ENCODE measurements around the gene ENTHD1. TPM values are rescaled to one million over a fixed set of nuclear protein-coding genes. Genes with fewer than 3 reads are reported as not detected.
A peak's percentile ranks its signal among the peaks of the same experiment; 100 is the strongest.

The ENTHD1 gene
- total and polyA plus RNA-seq, 9 of the 15 experiments (the other 6 are each of a cell fraction or from before 2014, with no cell fraction given), result 0.13 to 0.98 (median 0.35) TPM

DNA sequence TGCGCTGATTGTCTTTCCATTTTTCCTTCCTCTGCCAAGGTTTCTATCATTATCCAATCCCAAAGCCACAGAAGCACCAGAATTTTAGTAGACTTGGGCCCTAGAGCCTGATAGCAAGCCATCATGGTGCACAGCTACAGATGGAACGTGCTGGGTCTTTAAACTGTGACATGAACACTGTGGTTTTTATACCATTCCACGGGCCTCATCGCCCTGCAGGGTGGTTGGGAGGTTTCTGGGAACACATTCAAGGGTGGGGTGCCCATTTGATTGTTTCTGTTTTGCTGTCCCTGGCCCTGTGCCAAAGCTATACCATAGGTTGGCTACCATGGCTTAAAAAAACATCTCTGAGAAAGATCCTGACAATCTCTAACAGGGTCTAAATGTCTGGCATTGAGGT, 171.1 kb downstream of the ENTHD1 start:
- intact Hi-C loops (cut with micrococcal nuclease), result no loop called here
- no TSS peak for BruUV-seq (replicated peaks)
- 81% methylated on average over 3 of the region's 4 CpGs for WGBS (ENCODE audit: insufficient coverage, low coverage, missing lambda C conversion rate)
- ATAC-seq (no peak), FAIRE-seq (no peak), DNase-seq (ENCODE audit: extremely low read depth in 1 of 4, low spot score in 3 of 4) (no peak)
- peaks cover 28 to 32% of the 10 kb centered on the region in 2 experiments for H3K4me1 ChIP-seq (replicated peaks in 1 of 2; ENCODE audit: control insufficient read depth in 2 of 2, insufficient read depth in 2 of 2, low read length in 2 of 2)
- TF ChIP-seq E4F1 (CRISPR knock-in tag; IDR thresholded peaks at IDR 0.05; ENCODE audit: borderline replicate concordance), result no peak
- TF ChIP-seq NFIC (IDR thresholded peaks at IDR 0.05), result peak; percentile 78
- TF ChIP-seq ZFP30 (CRISPR knock-in tag; IDR thresholded peaks at IDR 0.05; ENCODE audit: borderline replicate concordance), result no peak
- TF ChIP-seq NFIX (CRISPR knock-in tag; IDR thresholded peaks at IDR 0.05; ENCODE audit: low read depth), result peak; percentile 19; the same call in 1 of the 2 replicates
- H3K36me3 ChIP-seq (ENCODE audit: control insufficient read depth, insufficient read depth, low read length), result no peaks in the 10 kb centered on the region
- H3K4me2 ChIP-seq (ENCODE audit: insufficient read depth, low read length), result no peak overlapping the region
- H3K27ac ChIP-seq (ENCODE audit: extremely low read depth, low read depth, low read length), result no peak overlapping the region
- H3K79me2 ChIP-seq (ENCODE audit: control insufficient read depth, insufficient read depth, low read length), result no peaks in the 10 kb centered on the region
- no peaks in the 10 kb centered on the region for H3K9me3 ChIP-seq (replicated peaks; ENCODE audit: control insufficient read depth, insufficient read depth, low read depth, low read length)
- H2AFZ ChIP-seq (ENCODE audit: low read depth, low read length), result no peak overlapping the region
- ChIA-PET POLR2A (interaction anchor here (0.6 kb wide), 1 partner anchor 146 kb away, joined by 3 read pairs; no protein-coding TSS in a partner anchor), CTCF (ENCODE audit: low intra/inter-chr PET ratio) (no interaction called here)
- no peaks in the 10 kb centered on the region for H3K9me1 ChIP-seq (ENCODE audit: control insufficient read depth, insufficient read depth, low read length)
- no peaks in the 10 kb centered on the region for H4K20me1 ChIP-seq (replicated peaks; ENCODE audit: control insufficient read depth, insufficient read depth, low read length)
- H3K4me3 ChIP-seq, result no peak overlapping the region
- in situ Hi-C loops (cut with MboI), result no loop called here
- H3K27me3 ChIP-seq (ENCODE audit: control insufficient read depth in 2 of 2, insufficient read depth in 2 of 2, low read length in 2 of 2), result no peaks in the 10 kb centered on the region
- no peak overlapping the region for H3K9ac ChIP-seq (ENCODE audit: insufficient read depth in 1 of 2, low read depth in 2 of 2, low read length in 2 of 2)

Data from K562 (cell line).